Right hindlimb (tissue), 1 donor: ENCODE measurements around the gene MEMO1.
"Not testable (repeated sequence)": the region's sequence is repeated elsewhere in the genome, so short reads cannot be mapped to it uniquely, and the experiment has no call there.

Experiments
- DNase-seq: peaks from one replicate; pipeline ENCODE4 v3.0.0-alpha.2; 2018

The MEMO1 gene

GRCh38 chr2:31956312-31956711 lies 54.5 kb downstream of the MEMO1 start:
- DNase-seq = no peak

- not testable (repeated sequence) for DNase-seq
Observed at GRCh38 chr2:31953095-31953494, 57.7 kb downstream of the MEMO1 start.

GRCh38 chr2:31950946-31951562 lies 59.8 kb downstream of the MEMO1 start:
- no peak for DNase-seq

GRCh38 chr2:31947871-31948270 lies 62.9 kb downstream of the MEMO1 start:
- DNase-seq = no peak

- no peak for DNase-seq
Observed at GRCh38 chr2:31946838-31947237, 64.0 kb downstream of the MEMO1 start.

- DNase-seq = no peak
Observed at GRCh38 chr2:31945572-31945935, 65.3 kb downstream of the MEMO1 start.

GRCh38 chr2:31944828-31945571 lies 65.8 kb downstream of the MEMO1 start:
- DNase-seq = no peak

GRCh38 chr2:31943636-31944225 lies 67.1 kb downstream of the MEMO1 start:
- no peak for DNase-seq

GRCh38 chr2:31940920-31941319 lies 69.9 kb downstream of the MEMO1 start:
- DNase-seq = no peak

- no peak for DNase-seq
Observed at GRCh38 chr2:31937741-31938140, 73.1 kb downstream of the MEMO1 start.

GRCh38 chr2:31935370-31935769 lies 75.4 kb downstream of the MEMO1 start:
- DNase-seq = no peak

DNA sequence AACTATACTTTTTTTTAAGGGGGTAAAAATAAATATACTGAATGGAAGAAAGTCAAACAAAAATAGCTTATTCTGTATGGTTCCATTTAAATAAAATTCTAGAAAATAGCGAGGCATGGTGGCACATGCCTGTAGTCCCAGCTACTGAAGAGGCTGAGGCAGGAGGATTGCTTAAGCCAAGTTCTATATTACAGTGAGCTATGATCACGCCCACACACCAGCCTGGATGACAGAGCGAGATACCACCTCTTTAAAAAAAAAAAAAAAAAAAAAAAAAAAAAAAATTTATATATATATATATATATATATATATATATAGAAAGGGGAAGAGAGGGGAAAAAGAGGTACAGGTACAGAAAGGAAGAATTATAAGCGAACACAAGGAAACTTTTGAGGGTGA lies 77.7 kb downstream of the MEMO1 start:
- no peak for DNase-seq

DNA sequence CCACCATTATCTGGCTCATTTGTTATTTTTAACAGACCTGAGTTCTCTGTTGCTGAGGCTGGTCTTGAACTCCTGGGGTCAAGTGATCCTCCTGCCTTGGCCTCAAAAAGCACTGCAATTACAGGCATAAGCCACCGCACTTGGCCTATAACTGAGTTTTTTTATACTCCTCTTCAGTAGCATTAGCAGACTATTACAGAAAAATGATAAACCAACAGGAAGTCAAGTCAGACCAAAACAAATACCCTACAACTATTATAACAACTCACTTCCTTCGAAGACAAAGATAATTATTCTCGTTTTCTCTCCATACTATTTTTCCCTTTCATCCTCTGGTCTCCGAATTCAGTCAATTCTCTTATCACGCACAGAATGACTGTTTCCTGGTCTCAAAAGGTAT lies 78.2 kb downstream of the MEMO1 start:
- no peak for DNase-seq

DNA sequence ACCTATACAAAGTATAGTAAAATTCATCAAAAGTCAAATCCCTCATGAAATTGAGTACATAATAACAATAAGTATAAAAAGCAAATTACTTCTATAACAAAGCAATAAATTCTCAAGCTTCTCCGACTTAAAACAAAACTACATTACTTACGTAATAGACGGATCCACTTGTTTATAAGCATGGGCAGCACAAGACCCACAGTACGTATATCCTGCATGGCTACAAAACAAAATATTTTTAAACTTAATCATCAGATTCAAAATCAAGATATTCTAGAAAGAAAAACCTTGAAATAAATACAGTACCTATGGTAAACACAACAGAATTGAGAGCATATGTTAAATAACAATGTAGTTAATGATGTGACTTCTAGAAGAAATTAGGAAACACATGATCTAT lies 78.9 kb downstream of the MEMO1 start:
- no peak for DNase-seq

DNA sequence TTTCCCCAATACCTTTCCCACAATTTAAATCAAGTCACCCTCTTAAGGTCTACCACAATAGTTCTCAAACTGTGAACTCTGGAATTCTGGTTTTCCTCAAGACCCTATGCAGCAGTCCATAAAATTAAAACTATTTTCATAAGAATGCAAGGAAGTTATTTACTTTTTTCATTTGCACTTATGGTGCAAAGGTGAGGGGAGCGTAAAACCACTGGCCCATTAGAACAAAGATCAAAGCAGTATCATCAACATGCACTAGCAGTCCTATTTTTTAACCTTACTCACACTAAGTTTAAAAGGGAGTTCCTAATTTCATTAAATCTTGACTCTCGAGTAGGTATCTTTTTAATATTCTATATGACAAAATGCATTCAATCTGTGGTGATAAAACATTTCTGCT lies 85.3 kb downstream of the MEMO1 start:
- no peak for DNase-seq

- DNase-seq = no peak
Observed at GRCh38 chr2:31923662-31924061, 87.1 kb downstream of the MEMO1 start.

DNA sequence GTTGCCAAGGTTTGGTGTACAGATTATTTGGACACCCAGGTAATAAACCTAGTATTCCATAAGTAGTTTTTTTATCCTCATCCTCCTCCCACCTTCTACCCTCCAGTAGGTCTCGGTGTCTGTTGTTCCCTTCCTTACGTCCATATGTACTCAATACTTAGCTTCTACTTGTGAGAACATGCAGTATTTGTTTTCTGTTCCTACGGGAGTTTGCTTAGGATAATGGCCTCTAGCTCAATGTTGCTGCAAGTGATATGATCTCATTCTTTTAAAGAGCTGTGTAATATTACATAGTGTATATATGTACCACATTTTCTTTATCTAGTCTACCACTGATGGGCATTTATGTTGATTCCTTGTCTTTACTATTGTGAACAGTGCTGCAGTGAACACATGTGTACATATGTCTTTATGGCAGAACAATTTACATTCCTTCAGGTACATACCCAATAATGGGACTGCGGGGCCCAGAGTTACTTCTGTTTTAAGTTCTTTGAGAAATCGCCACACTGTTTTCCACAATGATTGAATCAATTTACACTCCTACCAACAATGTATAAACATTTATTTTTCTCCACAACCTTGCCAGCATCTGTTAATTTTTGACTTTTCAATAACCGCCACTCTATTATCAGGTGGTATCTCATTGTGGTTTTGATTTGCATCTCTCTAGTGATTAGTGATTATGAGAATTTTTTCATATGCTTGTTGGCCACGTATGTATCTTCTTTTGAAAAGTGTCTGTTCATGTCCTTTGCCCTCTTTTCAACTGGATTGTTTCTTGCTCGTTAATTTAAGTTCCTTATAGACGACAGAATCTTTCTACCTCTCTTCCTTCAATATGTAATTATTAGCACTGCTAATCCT lies 88.0 kb downstream of the MEMO1 start:
- no peak for DNase-seq

DNA sequence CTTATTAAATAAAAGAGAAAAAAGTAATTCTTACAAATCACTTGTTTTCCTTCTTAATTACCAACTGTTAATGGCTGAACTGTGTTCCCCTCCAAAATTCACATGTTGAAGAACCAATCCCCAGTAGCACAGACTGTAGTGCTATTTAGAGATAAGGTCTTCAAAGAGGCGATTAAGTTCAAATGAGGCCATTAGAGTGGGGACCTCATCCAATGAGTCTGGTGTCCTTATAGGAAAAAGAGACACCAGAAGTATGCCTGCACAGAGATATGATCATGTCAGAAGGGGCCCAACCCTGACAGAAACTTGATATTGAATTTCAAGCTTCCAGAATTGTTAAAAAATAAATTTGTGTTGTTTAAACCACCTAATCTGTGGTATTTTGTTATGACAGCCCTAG lies 89.8 kb downstream of the MEMO1 start:
- DNase-seq = no peak

DNA sequence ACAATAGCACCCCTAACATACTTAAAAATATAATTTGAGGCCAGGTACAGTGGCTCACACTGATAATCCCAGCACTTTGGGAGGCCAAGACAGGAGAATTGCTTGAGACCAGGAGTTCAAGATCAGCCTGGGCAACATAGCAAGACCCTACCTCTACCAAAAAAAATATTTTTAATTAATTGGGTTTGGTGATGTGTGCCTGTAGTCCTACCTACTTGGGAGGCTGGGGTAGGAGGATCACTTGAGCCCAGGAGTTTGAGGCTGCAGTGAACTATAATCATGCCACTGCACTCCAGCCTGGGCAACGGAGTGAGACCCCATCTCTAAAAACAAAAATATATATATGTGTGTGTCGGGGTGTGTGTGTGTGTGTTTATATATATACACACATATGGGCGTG lies 91.3 kb downstream of the MEMO1 start:
- no peak for DNase-seq

DNA sequence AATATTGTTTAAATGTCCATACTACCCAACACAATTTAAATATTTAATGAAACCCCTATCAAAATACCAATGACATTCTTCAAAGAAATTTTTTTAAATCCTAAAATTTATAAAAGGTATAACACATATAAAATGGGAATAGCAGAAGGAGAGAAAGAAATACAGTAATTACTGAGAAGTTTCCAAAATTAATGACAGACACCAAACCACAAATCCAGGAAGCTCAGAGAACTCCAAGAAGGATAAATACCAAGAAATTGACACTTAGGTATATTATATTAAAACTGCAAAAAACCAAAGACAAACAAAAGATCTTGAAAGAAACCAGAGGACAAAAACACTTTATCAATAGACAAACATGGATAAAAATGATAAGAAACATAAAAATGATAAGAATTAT lies 101.1 kb downstream of the MEMO1 start:
- DNase-seq = no peak

DNA sequence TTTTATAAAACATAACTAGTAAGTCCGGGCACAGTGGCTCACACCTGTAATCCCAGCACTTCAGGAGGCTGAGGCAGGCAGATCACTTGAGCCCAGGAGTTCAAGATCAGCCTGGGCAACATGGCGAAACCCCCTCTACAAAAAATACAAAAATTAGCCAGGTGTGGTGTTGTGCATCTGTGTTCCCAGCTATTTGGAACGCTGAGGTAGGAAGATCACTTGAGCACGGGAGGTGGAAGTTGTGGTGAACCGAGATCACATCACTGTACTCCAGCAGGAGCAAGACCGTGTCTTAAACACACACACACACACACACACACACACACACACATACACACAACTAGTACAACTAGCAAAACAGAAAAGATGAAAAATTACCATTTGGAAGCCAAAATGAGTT lies 103.3 kb downstream of the MEMO1 start:
- not testable (repeated sequence) for DNase-seq

- DNase-seq = no peak
Observed at GRCh38 chr2:31903109-31903780, 107.6 kb downstream of the MEMO1 start.

DNA sequence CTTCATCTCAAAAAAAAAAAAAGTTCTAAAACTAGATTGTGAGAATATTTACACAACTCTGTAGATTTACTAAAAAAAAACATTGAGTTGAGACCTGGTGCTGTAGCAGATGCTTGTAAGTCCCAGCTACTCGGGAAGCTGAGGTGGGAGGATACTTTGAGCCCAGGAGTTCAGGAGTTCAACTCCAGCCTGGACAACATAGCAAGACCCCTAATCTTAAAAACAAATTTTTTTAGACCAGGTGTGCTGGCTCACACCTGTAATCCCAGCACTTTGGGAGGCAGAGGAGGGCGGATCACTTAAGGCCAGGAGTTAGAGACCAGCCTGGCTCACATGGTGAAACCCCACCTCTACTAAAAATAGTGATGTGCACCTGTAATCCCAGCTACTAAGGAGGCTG lies 108.9 kb downstream of the MEMO1 start:
- no peak for DNase-seq
